NCI-H2196 treated with DMSO at 0.1 percent for 48 hours (cell line): ENCODE measurements around the gene C8G.
A peak's percentile ranks its signal among the peaks of the same experiment; 100 is the strongest.

Experiments used
- DNase-seq: peaks from one replicate; lab custom pipeline; 2025; ENCODE audit not compliant: unreplicated experiment; lab: John Stamatoyannopoulos, UW

C8G gene

GRCh38 chr9:136980669-136981478, 35.8 kb downstream of the C8G start:
- no peak for DNase-seq

GRCh38 chr9:136981588-136982231, 36.7 kb downstream of the C8G start:
- no peak for DNase-seq

GRCh38 chr9:136982232-136983051, 37.4 kb downstream of the C8G start, which contains the start of gene LCNL1:
LCNL1 (plus strand) TSS chr9:136982993; CDS start chr9:136983587, 594 bp downstream.
- no peak for DNase-seq

GRCh38 chr9:136983167-136983566, 38.1 kb downstream of the C8G start:
- no peak for DNase-seq

- DNase-seq = no peak
Measured at GRCh38 chr9:136983656-136984314, 38.7 kb downstream of the C8G start.

GRCh38 chr9:136984464-136985026, 39.5 kb downstream of the C8G start:
- no peak for DNase-seq

GRCh38 chr9:136985027-136985602, 40.1 kb downstream of the C8G start:
- DNase-seq = no peak

GRCh38 chr9:136985853-136986252, 40.8 kb downstream of the C8G start:
- DNase-seq = no peak

- no peak for DNase-seq
Measured at GRCh38 chr9:136988872-136989271, 43.8 kb downstream of the C8G start.

- DNase-seq = no peak
Measured at GRCh38 chr9:136990242-136990911, 45.3 kb downstream of the C8G start.

GRCh38 chr9:136991993-136992818, 47.2 kb downstream of the C8G start, which contains the start of gene PAXX:
PAXX (plus strand) TSS chr9:136992422; CDS start chr9:136992444, 22 bp downstream.
- DNase-seq = peak; percentile 73

GRCh38 chr9:136992819-136993369, 47.9 kb downstream of the C8G start:
- no peak for DNase-seq

GRCh38 chr9:136994180-136994887, 49.3 kb downstream of the C8G start:
- DNase-seq = no peak

GRCh38 chr9:136994888-136995230, 49.8 kb downstream of the C8G start:
- no peak for DNase-seq

- DNase-seq = no peak
Measured at GRCh38 chr9:136995362-136995761, 50.3 kb downstream of the C8G start.

GRCh38 chr9:136995772-136996311, 50.8 kb downstream of the C8G start:
- DNase-seq = no peak
